ENCODE results near the gene UBE2G2.

GRCh38 chr21:44795342-44795741, 6.3 kb downstream of the UBE2G2 start:
- TF ChIP-seq CTCF (IDR thresholded peaks at IDR 0.05) (no peak), POLR2A (IDR thresholded peaks at IDR 0.05) (no peak)
